K562 (cell line): ENCODE data around the gene STRIP1. TPM values are rescaled to one million over a fixed set of nuclear protein-coding genes. Genes with fewer than 3 reads are reported as not detected.

Experiments used
- ADNP ChIP-seq: fragments of 200-800 bp; sonication (Bioruptor generic); IDR thresholded peaks from 2 replicates; pipeline ENCODE4 v1.6.1; 2016; ENCODE audit warnings: missing genetic modification characterization, missing compliant biosample characterization
- ATF1 ChIP-seq, 2 experiments: fragments of 450-650 bp in 1 of 2; IDR thresholded peaks; 2 replicates each; pipeline ENCODE4 v1.6.1; 2016; ENCODE audit warnings: missing compliant biosample characterization in 1 of 2, missing genetic modification characterization in 1 of 2
- CREB3 ChIP-seq: fragments of 450-650 bp; conservative IDR thresholded peaks from 2 replicates; pipeline ENCODE4 v1.6.1; 2016; ENCODE audit warnings: missing genetic modification characterization, low read depth, mild to moderate bottlenecking, missing compliant biosample characterization, moderate library complexity
- E2F3 ChIP-seq: fragments of 250-450 bp; sonication (Bioruptor Pico); IDR thresholded peaks from 2 replicates; pipeline ENCODE4 v1.4.0; 2020; ENCODE audit warnings: mild to moderate bottlenecking
- E2F6 ChIP-seq, 2 experiments: IDR thresholded peaks; 2 replicates each; pipeline ENCODE4 v1.6.1; 2011; ENCODE audit warnings: borderline replicate concordance in 1 of 2, control low read depth in 1 of 2, low read depth in 1 of 2, low read length in 1 of 2, mild to moderate bottlenecking in 1 of 2, mixed read lengths in 1 of 2, moderate library complexity in 1 of 2; ENCODE audit not compliant: insufficient read depth in 1 of 2, insufficient read length in 1 of 2, poor library complexity in 1 of 2, severe bottlenecking in 1 of 2; ENCODE audit errors: extremely low read depth in 1 of 2
- ETV5 ChIP-seq: sonication (generic); formaldehyde crosslinking; IDR thresholded peaks from 2 replicates; pipeline ENCODE4 v1.4.0; 2020; ENCODE audit warnings: low read depth, mild to moderate bottlenecking, missing genetic modification reagents
- FOXK2 ChIP-seq, 2 experiments: fragments of 450-650 bp; IDR thresholded peaks in 1 of 2; conservative IDR thresholded peaks in 1 of 2; 2 replicates each; pipeline ENCODE4 v1.6.1; 2016; ENCODE audit warnings: low read depth in 2 of 2, mild to moderate bottlenecking in 1 of 2
- HES1 ChIP-seq: fragments of 450-650 bp; IDR thresholded peaks from 2 replicates; pipeline ENCODE4 v1.6.1; 2016; ENCODE audit warnings: low read depth, mild to moderate bottlenecking, moderate library complexity
- HMGN3 ChIP-seq: IDR thresholded peaks from 2 replicates; pipeline ENCODE4 v1.6.1; 2011; ENCODE audit warnings: borderline replicate concordance, low read depth, mild to moderate bottlenecking, mixed read lengths, low read length; ENCODE audit not compliant: insufficient read length; ENCODE audit errors: extremely low read depth
- KAT2B ChIP-seq: IDR thresholded peaks from one replicate; pipeline ENCODE4 v1.6.1; 2012; ENCODE audit warnings: low read depth, mild to moderate bottlenecking, control low read depth, inconsistent platforms, low read length, moderate library complexity
- L3MBTL2 ChIP-seq: fragments of 450-650 bp; IDR thresholded peaks from 2 replicates; pipeline ENCODE4 v1.6.1; 2016; ENCODE audit warnings: mild to moderate bottlenecking, moderate library complexity
- LEF1 ChIP-seq: fragments of 450-650 bp; IDR thresholded peaks from 2 replicates; pipeline ENCODE4 v1.6.1; 2016; ENCODE audit warnings: mild to moderate bottlenecking
- MAFF ChIP-seq: IDR thresholded peaks from 2 replicates; pipeline ENCODE4 v1.6.1; 2012; ENCODE audit warnings: low read length, improper control_type of control experiment
- MCM7 ChIP-seq, 2 experiments: fragments of 450-650 bp; IDR thresholded peaks; 2 replicates each; pipeline ENCODE4 v1.6.1; 2016 to 2018
- MTA1 ChIP-seq: fragments of 450-650 bp; IDR thresholded peaks from 2 replicates; pipeline ENCODE4 v1.6.1; 2017; ENCODE audit warnings: borderline replicate concordance
- NCOR1 ChIP-seq: fragments of 450-650 bp; IDR thresholded peaks from 2 replicates; pipeline ENCODE4 v1.6.1; 2016; ENCODE audit warnings: mild to moderate bottlenecking, moderate library complexity
- NFXL1 ChIP-seq: fragments of 450-650 bp; formaldehyde crosslinking; IDR thresholded peaks from 2 replicates; pipeline ENCODE4 v1.4.0; 2021; ENCODE audit warnings: mild to moderate bottlenecking
- RB1 ChIP-seq: fragments of 450-650 bp; IDR thresholded peaks from 2 replicates; pipeline ENCODE4 v1.6.1; 2017; ENCODE audit warnings: low read depth, mild to moderate bottlenecking
- ZNF12 ChIP-seq: sonication (generic); formaldehyde crosslinking; IDR thresholded peaks from 2 replicates; pipeline ENCODE4 v1.4.0; 2020; ENCODE audit warnings: mild to moderate bottlenecking, missing genetic modification reagents
- ZNF124 ChIP-seq: sonication (generic); formaldehyde crosslinking; IDR thresholded peaks from 2 replicates; pipeline ENCODE4 v1.8.1; 2022; ENCODE audit warnings: missing genetic modification reagents
- ZNF639 ChIP-seq, 2 experiments: fragments of 200-800 bp in 1 of 2; sonication (Bioruptor generic) in 1 of 2; sonication (generic) in 1 of 2; formaldehyde crosslinking in 1 of 2; IDR thresholded peaks in 1 of 2; conservative IDR thresholded peaks in 1 of 2; 2 replicates each; pipeline versions ENCODE4 v1.5.0 to v1.6.1; 2016 to 2020; ENCODE audit warnings: missing compliant biosample characterization in 1 of 2, missing genetic modification characterization in 1 of 2, missing genetic modification reagents in 1 of 2
- polyA plus RNA-seq, 8 experiments: library from polyadenylated mRNA; depleted of rRNA in 4 of 8; stranded (reverse) in 5 of 8; unstranded in 3 of 8; fragments of >200 nt; fragmentation: Nextera tagmentation in 2 of 8; fragmentation: Illumina TruSeq in 1 of 8; extraction: Ambion mirVana in 2 of 8; extraction: Trizol in 1 of 8; gene quantifications; 2 replicates each; pipeline versions ENCODE4 v1.2.1 to v1.2.3, GENCODE V29; 2011 to 2014; ENCODE audit warnings: inconsistent platforms in 1 of 8, missing spikeins in 1 of 8
- total RNA-seq, 7 experiments: library from RNA; depleted of rRNA in 6 of 7; stranded (reverse); fragments of >200 nt in 6 of 7; fragmentation: Illumina TruSeq in 2 of 7; extraction: Trizol in 2 of 7; gene quantifications; 2 replicates each; pipeline versions ENCODE4 v1.2.1 to v1.2.3, GENCODE V29; 2011 to 2021; ENCODE audit warnings: low replicate concordance in 1 of 7
- TF ChIP-seq, protein P1 (sequence below), 2 experiments: fragments of 450-650 bp in 1 of 2; sonication (generic) in 1 of 2; formaldehyde crosslinking in 1 of 2; IDR thresholded peaks in 1 of 2; conservative IDR thresholded peaks in 1 of 2; 2 replicates each; pipeline versions ENCODE4 v1.6.1 to v1.8.1; 2016 to 2023; ENCODE audit warnings: mild to moderate bottlenecking in 2 of 2, moderate library complexity in 2 of 2, inconsistent platforms in 1 of 2, missing genetic modification reagents in 1 of 2

The STRIP1 gene
- total and polyA plus RNA-seq, 9 of the 15 experiments (the other 6 are each of a cell fraction or from before 2014, with no cell fraction given) = 9.9 to 42.3 (median 32.0) TPM

DNA sequence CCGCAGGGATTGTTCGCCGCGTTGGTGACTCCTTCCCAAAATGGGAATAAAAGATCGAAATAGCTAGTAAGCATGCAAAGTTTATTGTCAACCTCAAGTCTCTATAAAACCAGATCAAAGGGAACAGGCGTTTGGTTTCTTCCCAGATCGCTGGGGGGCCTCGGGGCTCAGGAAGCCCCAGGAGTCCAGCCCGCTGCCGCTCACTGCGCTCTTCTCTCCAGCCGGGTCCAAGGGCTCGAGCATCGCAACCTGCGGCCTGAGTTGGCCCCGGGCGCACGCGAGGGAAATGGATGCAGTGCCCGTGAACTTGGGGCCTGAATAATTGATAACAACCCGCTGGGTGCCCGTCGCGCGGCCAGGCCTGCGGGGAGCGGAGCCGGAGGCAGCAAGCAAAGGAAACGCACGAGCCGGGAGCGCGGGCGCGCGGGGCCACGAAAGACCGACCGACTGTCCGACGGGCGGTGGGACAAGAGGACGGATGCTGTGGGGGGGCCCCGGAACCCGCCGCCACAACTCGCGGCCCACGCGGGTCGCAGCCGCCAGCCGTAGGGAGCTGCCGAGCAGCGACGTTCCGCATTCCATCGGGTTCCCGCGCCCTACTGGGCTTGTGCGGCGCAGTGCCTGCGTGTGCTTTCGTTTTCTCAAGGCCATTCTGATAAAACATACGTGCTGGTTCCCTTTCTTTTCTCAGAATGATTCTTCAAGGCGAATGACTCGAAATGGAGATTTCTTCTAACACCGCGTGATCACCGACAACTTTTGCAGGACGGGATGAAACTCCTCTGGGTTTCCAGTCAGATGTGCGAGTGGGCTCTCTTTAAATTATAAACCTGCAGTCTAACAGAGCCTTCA, 50.0 kb downstream of the STRIP1 start (continued):
- TF ChIP-seq MCM7 (IDR thresholded peaks at IDR 0.05) (no peak), MAFF (no peak), MTA1 (no peak), RB1 (no peak), ETV5 (CRISPR knock-in tag) (no peak), ZNF639 (CRISPR knock-in tag; conservative IDR thresholded peaks at IDR 0.05 in 1 of 2, IDR thresholded peaks at IDR 0.05 in 1 of 2) (no peak), NFXL1 (CRISPR knock-in tag) (no peak), NCOR1 (no peak), HMGN3 (peak; percentile 17), ATF1 (CRISPR knock-in tag; IDR thresholded peaks at IDR 0.05) (no peak), ATF1 (tag; IDR thresholded peaks at IDR 0.05) (no peak), KAT2B (no peak), CREB3 (tag) (no peak), ZNF124 (CRISPR knock-in tag) (no peak), ADNP (tag) (no peak), FOXK2 (conservative IDR thresholded peaks at IDR 0.05 in 1 of 2, IDR thresholded peaks at IDR 0.05 in 1 of 2; ENCODE audit: low read depth in 2 of 2) (no peak), L3MBTL2 (peak; percentile 64), E2F6 (IDR thresholded peaks at IDR 0.05; ENCODE audit: borderline replicate concordance in 1 of 2, extremely low read depth in 1 of 2, insufficient read depth in 1 of 2, insufficient read length in 1 of 2, low read depth in 1 of 2, low read length in 1 of 2, poor library complexity in 1 of 2, severe bottlenecking in 1 of 2) (peak in 1 of 2 experiments; percentile 81), ZNF12 (CRISPR knock-in tag) (no peak), HES1 (no peak), E2F3 (CRISPR knock-in tag) (no peak), LEF1 (no peak)
- TF ChIP-seq, protein P1, sequence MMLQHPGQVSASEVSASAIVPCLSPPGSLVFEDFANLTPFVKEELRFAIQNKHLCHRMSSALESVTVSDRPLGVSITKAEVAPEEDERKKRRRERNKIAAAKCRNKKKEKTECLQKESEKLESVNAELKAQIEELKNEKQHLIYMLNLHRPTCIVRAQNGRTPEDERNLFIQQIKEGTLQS (IDR thresholded peaks at IDR 0.05) = no peak
- TF ChIP-seq, protein P1 (CRISPR knock-in tag; conservative IDR thresholded peaks at IDR 0.05) = no peak
